HG02943 (cell line): Measurements from ENCODE around the gene CNTNAP4.

ENCODE experiments used
- ATAC-seq: cut with Tn5 transposase; IDR thresholded peaks from one replicate; pipeline ENCODE4 v1.9.1; 2021; ENCODE audit warnings: mild to moderate bottlenecking, low read depth, moderate library complexity; ENCODE audit not compliant: unreplicated experiment

Gene CNTNAP4

GRCh38 chr16:76303637-76304314 lies 26.6 kb downstream of the CNTNAP4 start:
- no peak for ATAC-seq

- ATAC-seq: no peak
These were observed 32.6 kb downstream of the CNTNAP4 start for GRCh38 chr16:76309639-76310335.

- ATAC-seq: no peak
These were observed 34.1 kb downstream of the CNTNAP4 start for GRCh38 chr16:76311260-76311659.

GRCh38 chr16:76318565-76318964 lies 41.4 kb downstream of the CNTNAP4 start:
- ATAC-seq: no peak

- no peak for ATAC-seq
These were observed 51.9 kb downstream of the CNTNAP4 start for GRCh38 chr16:76329106-76329505.

GRCh38 chr16:76335180-76335974 lies 58.2 kb downstream of the CNTNAP4 start:
- no peak for ATAC-seq

GRCh38 chr16:76336112-76336511 lies 58.9 kb downstream of the CNTNAP4 start:
- no peak for ATAC-seq

GRCh38 chr16:76338472-76338871 lies 61.3 kb downstream of the CNTNAP4 start:
- no peak for ATAC-seq

GRCh38 chr16:76343769-76344168 lies 66.6 kb downstream of the CNTNAP4 start:
- ATAC-seq: no peak

- no peak for ATAC-seq
These were observed 68.0 kb downstream of the CNTNAP4 start for GRCh38 chr16:76345163-76345661.

- ATAC-seq: no peak
These were observed 69.0 kb downstream of the CNTNAP4 start for GRCh38 chr16:76346210-76346609.

- no peak for ATAC-seq
These were observed 74.2 kb downstream of the CNTNAP4 start for GRCh38 chr16:76351441-76351840.

GRCh38 chr16:76360404-76360803 lies 83.2 kb downstream of the CNTNAP4 start:
- ATAC-seq: no peak

GRCh38 chr16:76370344-76370743 lies 93.1 kb downstream of the CNTNAP4 start:
- no peak for ATAC-seq

GRCh38 chr16:76371441-76371840 lies 94.2 kb downstream of the CNTNAP4 start:
- ATAC-seq: no peak

- no peak for ATAC-seq
These were observed 96.8 kb downstream of the CNTNAP4 start for GRCh38 chr16:76373998-76374397.

- no peak for ATAC-seq
These were observed 99.8 kb downstream of the CNTNAP4 start for GRCh38 chr16:76376988-76377387.

- ATAC-seq: no peak
These were observed 100.8 kb downstream of the CNTNAP4 start for GRCh38 chr16:76378020-76378419.

- ATAC-seq: no peak
These were observed 103.9 kb downstream of the CNTNAP4 start for GRCh38 chr16:76381096-76381495.

GRCh38 chr16:76385601-76386230 lies 108.5 kb downstream of the CNTNAP4 start:
- no peak for ATAC-seq

- no peak for ATAC-seq
These were observed 109.6 kb downstream of the CNTNAP4 start for GRCh38 chr16:76386784-76387183.
